IPS DF 19.7 (cell line): ENCODE data around the gene HLA-A.

ENCODE experiments used
- DNase-seq: peaks from one replicate; pipeline ENCODE4 v3.0.0-alpha.2; 2013; ENCODE audit warnings: low read depth, low spot score

The HLA-A gene

DNA sequence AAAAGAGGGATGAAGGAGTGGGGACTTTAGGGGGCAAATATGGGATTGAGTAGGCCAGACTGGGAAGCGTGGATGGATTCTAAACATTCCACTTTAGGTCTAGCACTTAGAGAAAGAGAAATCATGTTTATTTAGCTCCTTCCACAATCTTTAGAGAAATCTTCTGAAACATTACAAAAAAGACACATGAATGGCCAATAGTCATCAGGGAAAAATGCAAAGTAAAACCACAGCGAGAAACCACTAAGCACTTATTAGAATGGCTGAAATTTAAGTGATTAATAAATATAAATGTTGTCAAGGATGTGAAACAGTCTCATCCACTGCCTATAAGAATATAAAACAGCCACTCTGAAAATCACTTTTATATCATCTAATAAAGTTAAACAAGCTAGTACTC, 46.9 kb downstream of the HLA-A start:
- no peak for DNase-seq

DNA sequence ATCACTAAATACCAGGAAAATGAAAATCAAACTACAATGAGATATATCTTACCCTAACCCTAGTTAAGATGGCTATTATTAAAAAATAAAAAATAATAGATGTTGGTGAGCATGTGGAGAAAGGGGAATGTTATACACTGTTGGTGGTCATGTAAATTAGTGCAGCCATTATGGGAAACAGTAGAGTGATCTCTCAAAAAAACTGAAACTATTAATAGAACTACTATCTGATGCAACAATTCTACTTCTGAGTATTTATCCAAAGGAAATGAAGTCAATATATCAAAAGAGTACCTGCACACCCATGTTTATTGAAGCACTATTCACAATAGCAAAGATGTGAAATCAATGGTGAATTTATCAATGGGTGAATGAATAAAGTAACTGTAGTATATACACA, 48.6 kb downstream of the HLA-A start:
- DNase-seq: no peak

- DNase-seq: no peak
These were observed 50.5 kb downstream of the HLA-A start for GRCh38 chr6:29992807-29993206.

DNA sequence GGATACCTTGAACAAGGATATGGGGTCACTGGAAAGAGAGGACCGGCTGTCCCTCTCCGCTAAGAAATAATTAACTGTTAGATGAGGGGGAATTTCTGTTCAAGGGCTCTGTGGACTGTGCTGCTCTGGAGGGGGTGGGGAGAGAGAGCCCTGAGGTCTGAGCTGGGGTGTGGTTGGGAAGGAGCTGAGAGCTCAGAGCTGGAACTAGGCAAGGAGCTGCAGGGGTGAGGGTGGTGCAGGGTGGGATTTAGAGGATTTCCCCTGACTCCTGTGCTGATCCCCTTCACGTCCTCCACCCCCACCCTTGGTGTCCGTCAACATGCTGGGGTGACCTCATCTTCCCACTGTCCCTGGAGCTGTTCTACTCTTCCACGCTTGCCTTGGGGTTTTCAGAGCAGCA, 52.5 kb downstream of the HLA-A start:
- DNase-seq: no peak

DNA sequence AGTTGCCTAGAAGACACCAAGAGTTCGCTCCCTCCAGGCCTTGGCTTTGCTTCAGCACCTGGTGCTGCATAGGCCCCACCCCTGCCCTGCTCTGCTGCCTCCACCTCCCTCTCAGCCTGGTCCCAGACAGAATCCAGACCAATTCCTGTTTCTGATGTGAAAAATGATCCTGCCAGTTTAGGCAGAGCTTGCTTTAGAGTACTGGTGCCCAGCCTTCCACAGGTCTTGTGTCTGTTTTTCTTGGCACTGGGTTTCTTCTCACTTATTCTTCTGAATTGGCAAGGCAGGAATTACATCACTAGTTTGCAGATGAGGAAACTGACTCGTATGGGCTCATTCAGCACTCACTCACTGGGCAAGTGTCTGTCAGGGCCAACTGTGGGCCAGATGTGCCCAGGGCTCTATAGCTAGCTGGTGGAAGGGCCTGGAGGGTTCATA, 53.0 kb downstream of the HLA-A start:
- no peak for DNase-seq
